HepG2 (cell line): ENCODE measurements around the gene LAMA1.

Source experiments
- EP300 ChIP-seq, 3 experiments: sonication (generic) in 1 of 3; formaldehyde crosslinking in 1 of 3; IDR thresholded peaks; 2 replicates each; pipeline versions ENCODE4 v1.5.1 to v1.6.1; 2011 to 2020; ENCODE audit warnings: low read depth in 2 of 3, low read length in 2 of 3, borderline replicate concordance in 1 of 3, improper control_type of control experiment in 1 of 3, mild to moderate bottlenecking in 1 of 3, missing genetic modification reagents in 1 of 3, moderate library complexity in 1 of 3
- NR2C2 ChIP-seq: sonication (generic); formaldehyde crosslinking; IDR thresholded peaks from 2 replicates; pipeline ENCODE4 v1.4.0; 2020; ENCODE audit warnings: missing genetic modification reagents, mild to moderate bottlenecking, moderate library complexity, borderline replicate concordance
- ZNF549 ChIP-seq: sonication (generic); formaldehyde crosslinking; IDR thresholded peaks from 2 replicates; pipeline ENCODE4 v1.5.0; 2020; ENCODE audit warnings: missing genetic modification reagents
- TF ChIP-seq, protein P1 (sequence below): sonication (generic); formaldehyde crosslinking; IDR thresholded peaks from 2 replicates; pipeline ENCODE4 v1.5.0; 2020; ENCODE audit warnings: mild to moderate bottlenecking, missing genetic modification reagents, moderate library complexity
- TF ChIP-seq, protein P2 (sequence below): sonication (generic); formaldehyde crosslinking; IDR thresholded peaks from 2 replicates; pipeline ENCODE4 v1.8.1; 2023; ENCODE audit warnings: mild to moderate bottlenecking, missing genetic modification reagents, borderline replicate concordance

DNA sequence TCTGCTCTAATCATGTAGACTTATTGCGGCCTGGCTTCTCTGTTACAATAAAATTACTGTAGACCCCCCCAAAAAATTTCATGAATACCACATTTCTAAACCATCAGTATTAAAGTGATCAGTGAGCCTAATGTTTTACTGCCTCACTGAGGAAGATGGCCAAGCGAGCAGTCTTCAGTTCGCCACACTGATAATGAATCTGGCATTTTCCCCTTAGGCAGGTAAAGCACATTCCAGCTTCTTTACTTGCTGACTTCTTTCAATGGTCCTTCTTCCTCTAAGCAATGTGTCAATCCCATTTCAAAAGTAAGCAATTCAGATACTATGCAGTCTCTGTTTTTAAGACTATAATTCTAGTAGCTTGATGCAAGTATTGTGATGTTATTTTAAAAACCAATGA is 137.6 kb downstream of the LAMA1 start:
- TF ChIP-seq NR2C2 (no peak), ZNF549 (CRISPR knock-in tag) (no peak), EP300 (IDR thresholded peaks at IDR 0.05; ENCODE audit: low read depth in 2 of 2, low read length in 2 of 2) (no peak), EP300 (CRISPR knock-in tag; IDR thresholded peaks at IDR 0.05; ENCODE audit: borderline replicate concordance) (no peak)
- TF ChIP-seq, protein P1, sequence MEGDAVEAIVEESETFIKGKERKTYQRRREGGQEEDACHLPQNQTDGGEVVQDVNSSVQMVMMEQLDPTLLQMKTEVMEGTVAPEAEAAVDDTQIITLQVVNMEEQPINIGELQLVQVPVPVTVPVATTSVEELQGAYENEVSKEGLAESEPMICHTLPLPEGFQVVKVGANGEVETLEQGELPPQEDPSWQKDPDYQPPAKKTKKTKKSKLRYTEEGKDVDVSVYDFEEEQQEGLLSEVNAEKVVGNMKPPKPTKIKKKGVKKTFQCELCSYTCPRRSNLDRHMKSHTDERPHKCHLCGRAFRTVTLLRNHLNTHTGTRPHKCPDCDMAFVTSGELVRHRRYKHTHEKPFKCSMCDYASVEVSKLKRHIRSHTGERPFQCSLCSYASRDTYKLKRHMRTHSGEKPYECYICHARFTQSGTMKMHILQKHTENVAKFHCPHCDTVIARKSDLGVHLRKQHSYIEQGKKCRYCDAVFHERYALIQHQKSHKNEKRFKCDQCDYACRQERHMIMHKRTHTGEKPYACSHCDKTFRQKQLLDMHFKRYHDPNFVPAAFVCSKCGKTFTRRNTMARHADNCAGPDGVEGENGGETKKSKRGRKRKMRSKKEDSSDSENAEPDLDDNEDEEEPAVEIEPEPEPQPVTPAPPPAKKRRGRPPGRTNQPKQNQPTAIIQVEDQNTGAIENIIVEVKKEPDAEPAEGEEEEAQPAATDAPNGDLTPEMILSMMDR = no peak
- TF ChIP-seq, protein P2, sequence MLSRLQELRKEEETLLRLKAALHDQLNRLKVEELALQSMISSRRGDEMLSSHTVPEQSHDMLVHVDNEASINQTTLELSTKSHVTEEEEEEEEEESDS = no peak
